SK-N-SH (cell line): ENCODE measurements around the gene SMS. TPM values are rescaled to one million over a fixed set of nuclear protein-coding genes. Genes with fewer than 3 reads are reported as not detected.
A peak's percentile ranks its signal among the peaks of the same experiment; 100 is the strongest.

Source experiments
- CTCF ChIA-PET: fragments of 300-600, 350-600 bp; formaldehyde crosslinking; extraction: SDS; loops from one replicate; lab custom pipeline; 2021; lab: Yijun Ruan, JAX
- POLR2A ChIA-PET: fragments of 350-600 bp; sonication (Branson Sonifier 250); formaldehyde crosslinking; extraction: SDS; loops from one replicate; lab custom pipeline; 2020; ENCODE audit warnings: antibody characterized with exemption, inconsistent platforms; lab: Yijun Ruan, JAX
- DNase-seq: peaks from one replicate; pipeline ENCODE4 v3.0.0; 2012
- H2AFZ ChIP-seq: fragments of 200-600 bp; sonication (generic); 2 replicates; pipeline ENCODE4 v1.8.1; 2016; ENCODE audit warnings: antibody characterized with exemption, mild to moderate bottlenecking, low read depth
- H3F3A ChIP-seq: fragments of 200-600 bp; sonication (generic); replicated peaks from 2 replicates; pipeline ENCODE3; 2016; ENCODE audit warnings: antibody characterized with exemption, mild to moderate bottlenecking; ENCODE audit not compliant: insufficient read depth
- H3K27ac ChIP-seq, 2 experiments: fragments of 200-500 bp in 1 of 2; fragments of 200-600 bp in 1 of 2; sonication (Bioruptor generic) in 1 of 2; sonication (generic), shearing (Covaris generic) in 1 of 2; 2 replicates each; pipeline versions ENCODE4 v1.5.1 to v1.6.1; 2014 to 2016; ENCODE audit warnings: low read depth in 2 of 2, inconsistent platforms in 1 of 2, low read length in 1 of 2, mild to moderate bottlenecking in 1 of 2, mixed read lengths in 1 of 2
- H3K27me3 ChIP-seq: fragments of 200-600 bp; sonication (generic), shearing (Covaris generic); 2 replicates; pipeline ENCODE4 v1.6.1; 2016; ENCODE audit warnings: mixed run types; ENCODE audit not compliant: insufficient read depth
- H3K36me3 ChIP-seq, 2 experiments: fragments of 200-500 bp in 1 of 2; fragments of 200-600 bp in 1 of 2; sonication (Bioruptor generic) in 1 of 2; sonication (generic) in 1 of 2; replicated peaks in 1 of 2; 2 replicates each; pipeline versions ENCODE3 to v1.5.1; 2014 to 2016; ENCODE audit warnings: low read length in 1 of 2, mild to moderate bottlenecking in 1 of 2; ENCODE audit not compliant: insufficient read depth in 2 of 2, control insufficient read depth in 1 of 2
- H3K4me1 ChIP-seq, 2 experiments: fragments of 200-500 bp in 1 of 2; fragments of 200-600 bp in 1 of 2; sonication (Bioruptor generic) in 1 of 2; sonication (generic), shearing (Covaris generic) in 1 of 2; 2 replicates each; pipeline versions ENCODE4 v1.5.1 to v1.6.1; 2014 to 2016; ENCODE audit warnings: low read depth in 1 of 2, low read length in 1 of 2, mixed run types in 1 of 2; ENCODE audit not compliant: insufficient read depth in 2 of 2, control insufficient read depth in 1 of 2
- H3K4me2 ChIP-seq: fragments of 200-600 bp; sonication (generic), shearing (Covaris generic); 2 replicates; pipeline ENCODE4 v1.6.1; 2017; ENCODE audit warnings: mixed run types
- H3K4me3 ChIP-seq, 2 experiments: fragments of 200-500 bp in 1 of 2; fragments of 200-600 bp in 1 of 2; sonication (Bioruptor generic) in 1 of 2; sonication (generic), shearing (Covaris generic) in 1 of 2; 2 replicates each; pipeline versions ENCODE4 v1.5.1 to v1.8.1; 2014 to 2016; ENCODE audit warnings: low read depth in 2 of 2, inconsistent platforms in 1 of 2, low read length in 1 of 2, mild to moderate bottlenecking in 1 of 2, mixed read lengths in 1 of 2, moderate library complexity in 1 of 2
- H3K79me2 ChIP-seq: fragments of 200-600 bp; sonication (generic); 2 replicates; pipeline ENCODE4 v1.8.1; 2017; ENCODE audit warnings: mild to moderate bottlenecking; ENCODE audit not compliant: insufficient read depth
- H3K9ac ChIP-seq: fragments of 200-600 bp; sonication (generic); 2 replicates; pipeline ENCODE4 v1.6.1; 2017; ENCODE audit warnings: mixed run types
- H3K9me2 ChIP-seq: fragments of 200-600 bp; sonication (generic); 2 replicates; pipeline ENCODE4 v1.6.1; 2017; ENCODE audit warnings: mixed run types
- H3K9me3 ChIP-seq: fragments of 200-600 bp; sonication (generic); 2 replicates; pipeline ENCODE4 v1.6.1; 2017; ENCODE audit warnings: mixed run types, mild to moderate bottlenecking, moderate library complexity
- H4K20me1 ChIP-seq: fragments of 200-600 bp; sonication (generic); 2 replicates; pipeline ENCODE4 v1.6.1; 2017; ENCODE audit warnings: mild to moderate bottlenecking, mixed run types; ENCODE audit not compliant: insufficient read depth
- ELF1 ChIP-seq: IDR thresholded peaks from 2 replicates; pipeline ENCODE4 v1.4.0; 2012
- EP300 ChIP-seq, 2 experiments: IDR thresholded peaks; 2 replicates each; pipeline versions ENCODE4 v1.4.0 to v1.6.1; 2012; ENCODE audit warnings: borderline replicate concordance in 1 of 2, low read depth in 1 of 2, low read length in 1 of 2
- FOXM1 ChIP-seq: IDR thresholded peaks from 2 replicates; pipeline ENCODE4 v1.4.0; 2012; ENCODE audit warnings: low read depth, mild to moderate bottlenecking
- GABPA ChIP-seq: IDR thresholded peaks from 2 replicates; pipeline ENCODE4 v1.4.0; 2012; ENCODE audit warnings: low read depth, mild to moderate bottlenecking
- IRF3 ChIP-seq: fragments of 150-350 bp; IDR thresholded peaks from 2 replicates; pipeline ENCODE4 v1.6.1; 2016; ENCODE audit warnings: mild to moderate bottlenecking, low read depth, low read length
- MAX ChIP-seq: IDR thresholded peaks from 2 replicates; pipeline ENCODE4 v1.4.0; 2012; ENCODE audit warnings: low read depth
- MEF2A ChIP-seq: IDR thresholded peaks from 2 replicates; pipeline ENCODE4 v1.4.0; 2012; ENCODE audit warnings: low read depth, borderline replicate concordance
- NFIC ChIP-seq: IDR thresholded peaks from 2 replicates; pipeline ENCODE4 v1.4.0; 2012; ENCODE audit warnings: borderline replicate concordance
- NRF1 ChIP-seq: IDR thresholded peaks from 2 replicates; pipeline ENCODE4 v1.6.1; 2012; ENCODE audit warnings: low read depth, mild to moderate bottlenecking, low read length
- POLR2AphosphoS5 ChIP-seq: IDR thresholded peaks from 2 replicates; pipeline ENCODE4 v1.6.1; 2012; ENCODE audit warnings: low read depth, low read length
- RAD21 ChIP-seq: IDR thresholded peaks from 2 replicates; pipeline ENCODE4 v1.6.1; 2012; ENCODE audit warnings: mild to moderate bottlenecking, low read length
- RCOR1 ChIP-seq: fragments of 150-350 bp; IDR thresholded peaks from 2 replicates; pipeline ENCODE4 v1.6.1; 2017; ENCODE audit warnings: antibody characterized with exemption, low read length
- RXRA ChIP-seq: IDR thresholded peaks from 2 replicates; pipeline ENCODE4 v1.4.0; 2012; ENCODE audit warnings: low read depth, mild to moderate bottlenecking, borderline replicate concordance
- SIN3A ChIP-seq: IDR thresholded peaks from 2 replicates; pipeline ENCODE4 v1.6.1; 2012; ENCODE audit warnings: low read depth, mild to moderate bottlenecking, low read length, moderate library complexity, borderline replicate concordance
- SMC3 ChIP-seq: IDR thresholded peaks from 2 replicates; pipeline ENCODE4 v1.6.1; 2012; ENCODE audit warnings: low read depth, low read length, improper control_type of control experiment
- TAF1 ChIP-seq: IDR thresholded peaks from 2 replicates; pipeline ENCODE4 v1.6.1; 2012; ENCODE audit warnings: low read depth, mild to moderate bottlenecking, low read length, moderate library complexity, borderline replicate concordance
- TCF12 ChIP-seq: IDR thresholded peaks from 2 replicates; pipeline ENCODE4 v1.4.0; 2012
- TEAD4 ChIP-seq: IDR thresholded peaks from 2 replicates; pipeline ENCODE4 v1.4.0; 2012; ENCODE audit warnings: mild to moderate bottlenecking, borderline replicate concordance; ENCODE audit not compliant: insufficient read depth
- USF1 ChIP-seq: IDR thresholded peaks from 2 replicates; pipeline ENCODE4 v1.4.0; 2012; ENCODE audit warnings: low read depth, borderline replicate concordance
- USF2 ChIP-seq: fragments of 150-350 bp; IDR thresholded peaks from 2 replicates; pipeline ENCODE4 v1.6.1; 2017; ENCODE audit warnings: antibody characterized with exemption, low read length, low read depth, borderline replicate concordance
- YY1 ChIP-seq: IDR thresholded peaks from 2 replicates; pipeline ENCODE4 v1.4.0; 2012; ENCODE audit warnings: low read depth, mild to moderate bottlenecking
- ZBTB33 ChIP-seq: IDR thresholded peaks from 2 replicates; pipeline ENCODE4 v1.4.0; 2012; ENCODE audit warnings: low read depth, borderline replicate concordance
- WGBS: methylation state at CpG from one replicate; pipeline ENCODE4 v1.1.6; 2017; ENCODE audit warnings: low lambda C conversion rate; 5-methylcytosine and 5-hydroxymethylcytosine counted together
- polyA plus RNA-seq, 3 experiments: library from polyadenylated mRNA; depleted of rRNA; stranded (reverse); fragments of >200 nt; gene quantifications; 2 replicates each; pipeline ENCODE4 v1.2.3, GENCODE V29; 2012

SMS gene
- polyA plus RNA-seq, 1 of the 3 experiments (the other 2 are of a cell fraction) = 116 TPM

- TF ChIP-seq TCF12 (no peak), EP300 (IDR thresholded peaks at IDR 0.05; ENCODE audit: borderline replicate concordance in 1 of 2, low read depth in 1 of 2, low read length in 1 of 2) (no peak), RAD21 (no peak), MAX (no peak), SIN3A (no peak), YY1 (no peak), NFIC (no peak), NRF1 (no peak), ZBTB33 (no peak), RXRA (no peak), ELF1 (no peak), POLR2AphosphoS5 (no peak), FOXM1 (no peak), RCOR1 (no peak)
- Histone ChIP-seq H3K36me3 (peaks cover 0 to 17% of the 10 kb centered on the region in 2 experiments), H3K4me3 (no peak overlapping the region), H3F3A (peaks cover 10% of the 10 kb centered on the region), H3K27me3 (no peaks in the 10 kb centered on the region), H4K20me1 (peaks cover 98% of the 10 kb centered on the region), H3K4me1 (peaks cover 18 to 42% of the 10 kb centered on the region in 2 experiments; a peak in 3 of 4 replicates), H3K9me2 (no peaks in the 10 kb centered on the region), H2AFZ (no peak overlapping the region), H3K27ac (no peak overlapping the region), H3K9ac (no peak overlapping the region), H3K79me2 (peaks cover 100% of the 10 kb centered on the region), H3K9me3 (no peaks in the 10 kb centered on the region), H3K4me2 (peak overlapping the region; percentile 57)
- ChIA-PET CTCF (interaction anchor here (2.9 kb wide), 1 partner anchor 26 kb away, joined by 16 read pairs; no protein-coding TSS in a partner anchor), POLR2A (no interaction called here)
- 73% methylated on average over 4 of the region's 4 CpGs for WGBS
- no peak for DNase-seq
These were observed 18.4 kb downstream of the SMS start for GRCh38 chrX:21958916-21959315.

GRCh38 chrX:21959362-21960051, 19.0 kb downstream of the SMS start:
- Histone ChIP-seq H3K9me2 (no peaks in the 10 kb centered on the region), H3F3A (peaks cover 9% of the 10 kb centered on the region), H3K79me2 (peaks cover 100% of the 10 kb centered on the region), H3K4me3 (no peak overlapping the region), H3K4me1 (peaks cover 21 to 42% of the 10 kb centered on the region in 2 experiments; a peak in 3 of 4 replicates), H3K4me2 (peak overlapping the region; percentile 57), H3K27me3 (no peaks in the 10 kb centered on the region), H3K9ac (no peak overlapping the region), H3K27ac (peak overlapping the region in 1 of 2 experiments; percentile 9; a peak in 1 of 4 replicates), H3K36me3 (peaks cover 0 to 18% of the 10 kb centered on the region in 2 experiments), H4K20me1 (peaks cover 98% of the 10 kb centered on the region), H3K9me3 (no peaks in the 10 kb centered on the region), H2AFZ (no peak overlapping the region)
- ChIA-PET POLR2A (no interaction called here), CTCF (interaction anchor here (2.9 kb wide), 1 partner anchor 26 kb away, joined by 16 read pairs; no protein-coding TSS in a partner anchor)
- DNase-seq = no peak
- WGBS = 72% methylated on average over 11 of the region's 12 CpGs
- TF ChIP-seq TCF12 (no peak), IRF3 (no peak), MEF2A (no peak), GABPA (no peak), SMC3 (no peak), TAF1 (no peak), MAX (no peak), USF2 (no peak), TEAD4 (no peak), USF1 (no peak), SIN3A (no peak)
